ENCODE results near the gene MICAL3. TPM values are rescaled to one million over a fixed set of nuclear protein-coding genes. Genes with fewer than 3 reads are reported as not detected.

The MICAL3 gene
- total RNA-seq, 6 experiments from 2014 or later, result 38.6 to 44.1 (median 39.7) TPM

DNA sequence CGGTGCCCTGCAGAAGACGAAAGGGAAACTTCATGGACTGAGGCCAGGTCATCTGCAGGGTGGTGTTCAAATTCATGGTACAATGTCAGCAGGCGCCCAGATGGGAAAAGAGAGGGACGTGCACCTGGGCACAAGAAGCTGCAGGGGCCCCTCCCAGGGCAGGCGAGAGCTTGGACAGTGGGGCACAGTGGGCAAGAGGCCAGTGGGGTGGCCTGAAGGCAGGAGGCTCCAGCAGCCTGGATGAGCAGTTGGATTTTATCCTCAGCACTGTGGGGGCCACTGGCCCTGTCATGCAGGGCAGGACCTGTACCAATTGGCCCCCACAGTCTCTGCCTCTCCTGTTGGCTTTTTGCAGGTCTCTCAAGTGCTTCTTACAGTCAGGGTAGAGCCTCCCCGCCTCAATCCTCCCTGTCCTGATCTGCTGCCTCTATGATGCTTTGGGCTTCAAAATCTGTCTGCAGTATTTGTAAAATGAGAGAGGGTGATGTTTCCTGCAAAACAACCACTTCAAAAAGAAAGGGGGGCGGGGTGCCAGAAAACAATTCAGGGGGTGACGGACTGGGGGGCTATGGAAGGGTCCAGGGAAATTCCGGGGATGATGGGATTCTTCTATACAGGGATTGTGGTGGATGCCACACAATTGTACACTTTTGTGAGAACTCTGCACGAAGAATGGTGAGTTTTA is 248.4 kb downstream of the MICAL3 start:
- Mint-ChIP-seq H3K27ac (no peak overlapping the region), H3K4me3 (no peak overlapping the region), H3K36me3 (ENCODE audit: low read depth) (no peaks in the 10 kb centered on the region), H3K27me3 (ENCODE audit: insufficient read depth) (peaks cover 14% of the 10 kb centered on the region), H3K4me1 (ENCODE audit: low read depth) (peaks cover 17% of the 10 kb centered on the region), H3K9me3 (no peaks in the 10 kb centered on the region)
- no peak for DNase-seq
- TF ChIP-seq, protein P1, sequence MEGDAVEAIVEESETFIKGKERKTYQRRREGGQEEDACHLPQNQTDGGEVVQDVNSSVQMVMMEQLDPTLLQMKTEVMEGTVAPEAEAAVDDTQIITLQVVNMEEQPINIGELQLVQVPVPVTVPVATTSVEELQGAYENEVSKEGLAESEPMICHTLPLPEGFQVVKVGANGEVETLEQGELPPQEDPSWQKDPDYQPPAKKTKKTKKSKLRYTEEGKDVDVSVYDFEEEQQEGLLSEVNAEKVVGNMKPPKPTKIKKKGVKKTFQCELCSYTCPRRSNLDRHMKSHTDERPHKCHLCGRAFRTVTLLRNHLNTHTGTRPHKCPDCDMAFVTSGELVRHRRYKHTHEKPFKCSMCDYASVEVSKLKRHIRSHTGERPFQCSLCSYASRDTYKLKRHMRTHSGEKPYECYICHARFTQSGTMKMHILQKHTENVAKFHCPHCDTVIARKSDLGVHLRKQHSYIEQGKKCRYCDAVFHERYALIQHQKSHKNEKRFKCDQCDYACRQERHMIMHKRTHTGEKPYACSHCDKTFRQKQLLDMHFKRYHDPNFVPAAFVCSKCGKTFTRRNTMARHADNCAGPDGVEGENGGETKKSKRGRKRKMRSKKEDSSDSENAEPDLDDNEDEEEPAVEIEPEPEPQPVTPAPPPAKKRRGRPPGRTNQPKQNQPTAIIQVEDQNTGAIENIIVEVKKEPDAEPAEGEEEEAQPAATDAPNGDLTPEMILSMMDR (IDR thresholded peaks at IDR 0.05), result no peak

DNA sequence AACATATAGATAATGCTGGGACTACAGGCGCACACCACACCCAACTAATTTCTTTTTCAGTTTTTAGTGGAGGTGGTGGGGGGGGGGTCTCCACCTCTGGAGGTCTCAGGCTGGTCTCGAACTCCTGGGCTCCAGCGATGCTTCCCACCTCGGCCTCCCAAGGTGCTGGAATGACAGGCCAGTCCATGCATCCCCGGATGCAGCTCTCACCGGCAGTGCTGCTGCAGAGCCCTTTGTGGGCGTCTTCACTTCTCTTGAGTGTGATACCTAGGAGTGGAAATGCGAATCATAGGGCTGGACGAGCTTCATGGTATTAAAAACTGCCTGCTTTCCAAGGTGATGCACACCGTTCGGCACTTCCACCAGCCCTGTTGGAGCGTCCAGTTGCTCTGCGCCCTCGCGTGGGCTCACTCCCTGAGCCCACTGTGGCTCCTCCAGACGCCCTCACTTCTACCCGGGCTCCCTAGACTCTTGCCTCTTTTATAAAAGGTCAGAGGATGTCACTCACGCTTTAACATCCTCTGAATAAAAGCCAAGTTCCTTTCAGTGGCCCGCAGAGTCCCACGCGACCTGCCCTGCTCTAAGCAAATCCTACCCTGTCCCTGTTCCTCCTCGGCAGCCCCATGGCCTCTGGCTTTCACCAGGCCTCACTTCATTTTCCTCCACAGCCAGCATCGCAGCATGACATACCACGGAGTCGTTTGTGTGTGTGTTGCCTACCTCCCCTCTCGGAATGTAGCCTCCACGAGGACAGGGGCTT is 249.3 kb downstream of the MICAL3 start:
- DNase-seq, result no peak
- H3K9me3 Mint-ChIP-seq, result no peaks in the 10 kb centered on the region
- H3K27me3 Mint-ChIP-seq (ENCODE audit: insufficient read depth), result peaks cover 13% of the 10 kb centered on the region
- no peaks in the 10 kb centered on the region for H3K36me3 Mint-ChIP-seq (ENCODE audit: low read depth)
- H3K4me3 Mint-ChIP-seq, result peak overlapping the region; percentile 67
- no peak overlapping the region for H3K27ac Mint-ChIP-seq
- TF ChIP-seq, protein P1 (IDR thresholded peaks at IDR 0.05), result no peak
- peaks cover 17% of the 10 kb centered on the region for H3K4me1 Mint-ChIP-seq (ENCODE audit: low read depth)

DNA sequence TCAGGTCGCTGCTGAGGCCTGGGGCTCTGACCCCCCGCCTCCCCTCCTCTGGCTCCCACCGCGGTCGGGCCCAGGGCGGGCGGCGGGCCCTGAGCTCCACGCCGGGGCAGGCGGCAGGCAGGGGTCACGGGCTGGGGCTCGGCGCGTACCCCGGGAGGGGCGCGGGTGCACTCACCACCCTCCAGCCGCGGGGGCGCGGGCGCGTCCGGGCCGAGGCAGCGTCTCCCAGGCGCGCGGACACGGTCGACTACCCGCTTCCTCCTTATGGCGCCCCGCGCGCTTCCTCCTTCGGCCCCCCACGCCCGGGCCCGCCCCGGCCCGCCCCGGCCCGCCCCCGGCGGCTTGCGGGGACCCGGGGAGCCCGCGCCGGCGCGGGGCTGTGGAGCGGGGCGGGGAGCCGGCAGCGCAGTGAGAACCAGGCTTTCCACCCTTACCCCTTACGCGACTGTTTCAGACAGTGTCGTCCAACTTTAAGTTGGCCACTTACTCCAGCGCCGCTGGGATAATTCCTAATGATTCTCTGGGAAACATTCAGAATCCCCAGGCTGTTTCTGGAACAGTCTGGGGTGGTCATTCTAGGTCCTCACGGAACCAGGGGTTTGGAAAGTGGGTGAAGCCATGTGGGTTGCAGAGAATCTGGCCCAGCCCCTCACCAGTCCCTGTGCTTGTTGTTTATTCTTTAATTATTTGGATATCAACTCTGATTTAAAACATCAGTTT is 250.0 kb downstream of the MICAL3 start, which contains the start of gene BID:
Gene BID (minus strand): TSS at position 264 of the 720 bp plus-strand sequence. CDS start 24,353 bp downstream, outside the sequence.
- H3K27ac Mint-ChIP-seq, result peak within 1 kb of the TSS; percentile 69
- no peak for DNase-seq
- TF ChIP-seq, protein P1 (IDR thresholded peaks at IDR 0.05), result no peak
- H3K27me3 Mint-ChIP-seq (ENCODE audit: insufficient read depth), result peaks cover 8% of the 10 kb centered on the region
- H3K4me3 Mint-ChIP-seq, result peak within 1 kb of the TSS; percentile 92
- H3K9me3 Mint-ChIP-seq, result no peaks in the 10 kb centered on the region
- H3K36me3 Mint-ChIP-seq (ENCODE audit: low read depth), result no peaks in the 10 kb centered on the region
- peaks cover 17% of the 10 kb centered on the region for H3K4me1 Mint-ChIP-seq (ENCODE audit: low read depth)

DNA sequence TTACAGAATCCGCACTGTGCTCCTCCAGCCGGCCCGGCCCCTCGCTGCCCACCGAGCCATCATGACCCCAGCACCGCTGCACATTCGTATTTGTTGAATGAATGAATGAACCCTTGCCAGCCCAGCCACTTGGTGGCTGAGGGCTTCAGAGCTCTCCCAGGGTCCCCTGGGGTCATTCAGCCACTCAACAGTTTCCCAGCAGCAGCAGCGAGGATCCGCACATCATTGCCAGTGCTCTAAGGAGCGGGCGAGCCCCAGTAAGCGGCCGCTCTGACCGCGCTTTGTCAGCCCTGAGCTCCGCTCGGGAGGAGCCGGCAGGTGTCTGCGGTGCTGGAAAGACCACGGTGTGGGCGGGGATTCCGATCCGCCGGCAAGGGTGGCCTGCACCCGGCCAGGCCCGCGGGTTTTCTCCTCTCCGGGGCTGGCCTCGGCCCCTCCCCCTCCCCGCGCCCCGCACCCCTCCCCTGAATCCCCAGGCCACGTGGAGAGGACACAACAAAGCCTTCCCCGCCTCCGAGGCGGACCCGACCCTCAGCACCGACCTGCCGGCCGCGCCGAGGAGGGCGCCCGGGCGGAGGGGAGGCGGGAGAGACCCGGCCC is 250.7 kb downstream of the MICAL3 start:
- H3K27ac Mint-ChIP-seq, result peak overlapping the region; percentile 69
- peaks cover 5% of the 10 kb centered on the region for H3K27me3 Mint-ChIP-seq (ENCODE audit: insufficient read depth)
- H3K9me3 Mint-ChIP-seq, result no peaks in the 10 kb centered on the region
- no peak for DNase-seq
- peak overlapping the region; percentile 92 for H3K4me3 Mint-ChIP-seq
- TF ChIP-seq, protein P1 (IDR thresholded peaks at IDR 0.05), result no peak; the same call in 1 of the 2 replicates
- no peaks in the 10 kb centered on the region for H3K36me3 Mint-ChIP-seq (ENCODE audit: low read depth)
- H3K4me1 Mint-ChIP-seq (ENCODE audit: low read depth), result peaks cover 17% of the 10 kb centered on the region

DNA sequence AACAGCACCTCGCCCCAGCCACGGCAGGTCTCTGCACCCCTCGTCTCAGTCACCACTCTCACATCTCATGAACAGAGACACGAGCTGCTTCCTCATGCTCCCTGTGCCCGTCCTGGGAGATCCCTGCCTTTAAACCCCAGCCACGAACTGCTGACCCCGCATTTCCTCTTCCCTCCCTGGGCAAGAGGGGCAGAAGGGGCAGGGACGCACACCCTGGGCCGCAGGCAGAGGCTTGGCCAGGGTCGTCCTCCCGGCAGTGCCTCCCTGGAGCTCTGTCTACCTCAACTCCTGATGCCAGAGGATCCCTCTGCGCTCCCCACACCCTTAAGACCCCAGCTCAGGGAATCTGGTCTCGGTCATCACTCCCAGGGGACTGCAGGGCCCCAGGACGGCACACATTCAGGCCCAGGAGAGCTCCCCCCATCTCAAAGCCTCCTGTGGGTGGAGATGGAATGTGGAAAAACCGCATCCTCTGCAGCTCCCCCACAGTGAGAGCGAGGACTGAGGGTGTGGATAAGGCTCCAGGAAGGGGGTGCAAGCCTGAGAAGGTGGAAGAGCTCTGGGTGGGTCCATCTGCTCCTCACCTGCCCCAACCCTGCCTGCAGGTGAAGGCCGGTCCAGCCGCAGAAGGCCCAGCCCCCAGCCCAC is 251.3 kb downstream of the MICAL3 start:
- peak; percentile 31 for DNase-seq
- TF ChIP-seq, protein P1 (IDR thresholded peaks at IDR 0.05), result no peak
- Mint-ChIP-seq H3K4me3 (peak overlapping the region; percentile 92), H3K27me3 (ENCODE audit: insufficient read depth) (peaks cover 4% of the 10 kb centered on the region), H3K9me3 (no peaks in the 10 kb centered on the region), H3K4me1 (ENCODE audit: low read depth) (peaks cover 17% of the 10 kb centered on the region), H3K27ac (peak overlapping the region; percentile 69), H3K36me3 (ENCODE audit: low read depth) (no peaks in the 10 kb centered on the region)

All from HFFc6 (cell line).